GM12892 (cell line): ENCODE measurements around the gene HTRA3.

Source experiments
- DNase-seq: peaks from one replicate; pipeline ENCODE4 v3.0.0; 2011; ENCODE audit not compliant: insufficient read length
- FAIRE-seq: peaks from 2 replicates; lab custom pipeline; 2011; peaks lifted over from hg19 to GRCh38; lab: Jason Lieb, UNC
- POLR2A ChIP-seq: IDR thresholded peaks from 2 replicates; pipeline ENCODE4 v1.6.1; 2011; ENCODE audit warnings: low read depth, low read length, control low read depth
- POLR2AphosphoS5 ChIP-seq: IDR thresholded peaks from 2 replicates; pipeline ENCODE4 v1.6.1; 2011; ENCODE audit warnings: low read depth, low read length, control low read depth
- TAF1 ChIP-seq: IDR thresholded peaks from 2 replicates; pipeline ENCODE4 v1.6.1; 2011; ENCODE audit warnings: low read depth, mild to moderate bottlenecking, control low read depth, low read length, borderline replicate concordance

The HTRA3 gene

DNA sequence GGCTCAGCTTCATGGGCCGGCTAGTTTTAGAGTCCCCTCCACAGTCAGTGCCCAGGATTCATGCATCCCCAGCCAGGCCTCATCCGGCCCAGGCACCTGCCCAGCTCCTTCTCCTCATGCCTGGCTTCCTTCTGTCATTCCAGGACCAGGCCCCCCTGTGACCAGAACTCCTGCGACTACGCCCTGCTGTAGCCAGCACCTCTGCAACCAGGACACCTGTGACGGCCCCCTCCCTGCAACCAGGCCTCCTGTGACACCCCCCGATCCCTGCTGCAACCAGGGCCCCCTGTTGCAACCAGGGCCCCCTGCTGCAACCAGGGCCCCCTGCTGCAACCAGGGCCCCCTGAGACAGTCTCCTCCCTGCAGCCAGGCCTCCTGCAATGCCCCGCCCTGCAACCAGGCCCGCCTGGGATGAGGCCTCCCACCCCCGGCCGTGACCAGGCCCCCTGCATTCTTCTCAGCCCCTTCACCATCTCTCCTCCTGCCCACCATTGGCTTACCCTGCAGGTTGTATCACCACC lies 46.8 kb downstream of the HTRA3 start:
- DNase-seq, result no peak
- FAIRE-seq, result no peak
- TF ChIP-seq TAF1, result no peak
- TF ChIP-seq POLR2AphosphoS5, result no peak
- TF ChIP-seq POLR2A, result no peak

DNA sequence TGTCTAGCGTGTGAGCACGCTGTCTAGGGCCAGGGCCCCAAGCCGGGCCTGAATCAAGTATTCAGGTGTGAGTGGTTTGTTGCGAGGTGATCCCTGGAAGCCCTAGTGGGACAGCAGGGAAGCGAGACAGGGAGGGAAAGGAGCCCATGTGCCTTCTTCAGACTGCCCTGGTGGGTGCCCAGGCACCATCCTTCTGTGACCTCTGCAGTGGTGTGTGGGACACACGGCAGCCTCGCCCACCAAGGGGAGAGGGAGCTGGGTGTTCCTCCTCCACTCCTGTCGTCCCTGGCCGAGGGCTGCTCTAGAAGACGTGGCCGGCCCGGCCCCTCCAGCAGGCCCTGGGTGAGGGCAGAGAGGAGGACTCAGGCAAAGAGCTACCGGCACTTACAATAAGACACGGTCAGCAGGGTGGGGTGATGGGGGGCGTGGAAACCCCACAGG lies 47.4 kb downstream of the HTRA3 start:
- no peak for DNase-seq

DNA sequence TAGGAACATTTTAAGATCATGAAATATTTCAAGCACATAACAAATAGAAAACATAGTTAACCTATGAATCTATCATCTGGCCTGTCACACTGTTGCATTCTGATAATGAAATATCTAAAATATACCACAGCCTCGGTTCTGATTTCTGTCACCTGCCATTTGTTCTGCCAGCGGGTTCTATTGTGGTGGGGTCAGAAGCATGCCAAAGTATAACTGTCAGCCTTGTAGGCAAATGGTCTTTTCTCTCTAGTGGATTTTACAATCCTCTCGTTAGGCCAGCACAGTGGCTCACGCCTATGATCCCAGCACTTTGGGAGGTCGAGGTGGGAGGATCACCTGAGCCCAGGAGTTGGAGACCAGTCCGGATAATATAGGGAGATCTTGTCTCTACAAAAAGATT lies 47.9 kb downstream of the HTRA3 start:
- TF ChIP-seq POLR2AphosphoS5 (no peak), TAF1 (no peak), POLR2A (no peak)
- DNase-seq (no peak), FAIRE-seq (no peak)

More for the DNA sequence above, 47.4 kb downstream of the HTRA3 start:
- TF ChIP-seq TAF1 (no peak), POLR2AphosphoS5 (no peak), POLR2A (no peak)
- FAIRE-seq, result no peak

DNA sequence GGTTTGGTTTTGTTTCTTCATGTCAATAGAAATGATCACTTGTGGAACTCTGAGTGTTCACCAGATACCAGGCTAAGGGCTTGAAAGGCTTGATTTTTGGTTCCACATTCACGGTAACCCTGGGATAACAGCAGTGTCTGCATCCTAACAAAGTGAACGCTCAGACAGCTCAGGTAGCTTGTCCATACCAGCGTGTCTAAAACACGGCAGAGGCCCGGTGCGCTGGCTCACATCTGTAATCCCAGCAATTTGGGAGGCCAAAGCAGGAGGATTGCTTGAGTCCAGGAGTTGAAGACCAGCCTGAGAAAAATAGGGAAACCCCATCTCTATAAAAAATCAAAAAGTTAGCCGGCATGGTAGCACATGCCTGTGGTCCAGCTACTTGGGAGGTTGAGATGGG lies 49.0 kb downstream of the HTRA3 start:
- no peak for TF ChIP-seq POLR2AphosphoS5
- no peak for TF ChIP-seq TAF1
- TF ChIP-seq POLR2A, result no peak
- FAIRE-seq (no peak), DNase-seq (no peak)

DNA sequence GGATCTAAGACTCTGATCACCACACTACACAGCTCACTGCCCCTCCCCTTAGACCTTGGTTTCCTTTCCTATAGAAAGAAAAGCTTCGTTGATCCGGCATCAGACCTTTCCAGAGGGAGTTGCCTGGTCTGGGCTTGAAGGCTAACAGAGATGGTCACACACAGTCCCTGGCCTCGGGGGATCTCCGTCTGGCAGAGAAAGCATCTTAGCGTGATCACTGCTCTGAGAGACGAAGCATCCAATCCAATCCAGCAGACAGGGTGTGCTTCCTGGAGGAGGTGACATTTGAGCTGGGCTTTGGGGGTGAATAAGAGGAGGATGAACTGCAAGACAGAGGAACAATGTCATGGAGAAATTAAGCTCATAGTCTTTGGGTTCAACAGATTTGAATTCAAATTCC lies 49.5 kb downstream of the HTRA3 start:
- no peak for DNase-seq
- TF ChIP-seq POLR2AphosphoS5 (no peak), TAF1 (no peak), POLR2A (no peak)
- FAIRE-seq, result no peak

DNA sequence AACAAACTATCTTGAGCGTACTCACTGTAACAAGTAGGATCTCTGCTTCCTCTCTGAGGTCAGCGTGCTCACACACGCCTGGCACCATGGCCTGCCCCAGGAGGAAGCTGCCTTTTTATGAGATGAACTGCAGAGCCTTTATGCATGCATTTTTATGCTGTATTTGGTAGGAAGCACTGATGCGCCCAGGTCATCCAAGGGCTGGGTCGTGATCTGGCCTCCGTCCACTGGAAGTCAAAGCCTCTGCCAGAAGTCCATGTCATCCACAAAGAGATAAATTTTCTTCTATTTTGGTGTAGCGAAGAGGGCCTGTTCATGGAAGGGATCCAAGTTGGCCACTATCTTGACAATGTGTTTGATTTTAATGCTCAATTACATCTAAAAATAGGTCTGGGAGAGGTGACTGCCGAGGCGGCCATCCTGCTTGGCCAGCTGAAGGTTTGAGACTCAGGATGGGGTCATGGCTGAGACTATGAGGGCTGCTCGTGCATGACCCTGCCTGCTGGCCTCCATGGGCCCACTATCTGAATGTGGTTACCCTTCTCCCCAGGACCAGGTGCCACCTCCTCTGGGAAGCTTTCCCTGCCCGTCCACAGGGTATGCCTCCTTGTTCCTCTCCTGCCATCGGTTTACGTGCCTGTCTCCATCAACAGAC lies 50.3 kb downstream of the HTRA3 start:
- no peak for FAIRE-seq
- TF ChIP-seq POLR2AphosphoS5 (no peak), POLR2A (no peak), TAF1 (no peak)
- no peak for DNase-seq

DNA sequence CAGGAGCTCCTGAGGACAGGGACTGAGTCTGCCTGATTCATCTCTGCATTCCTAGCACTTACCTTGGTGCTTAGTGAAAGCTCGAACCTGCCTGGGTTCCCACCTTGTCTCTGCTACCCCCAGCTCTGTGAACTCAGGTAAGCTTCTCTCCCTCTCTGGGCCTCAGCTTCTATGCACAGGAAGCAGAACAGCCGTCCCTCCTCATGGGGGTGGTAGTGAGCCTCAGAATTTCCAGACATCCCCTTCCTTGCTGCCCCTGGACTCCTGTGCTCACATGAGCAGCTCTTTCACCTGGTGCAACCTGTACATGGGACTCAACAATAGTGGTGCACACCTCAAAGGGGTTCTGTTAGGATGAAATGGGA lies 50.8 kb downstream of the HTRA3 start:
- no peak for TF ChIP-seq POLR2A
- no peak for TF ChIP-seq TAF1
- TF ChIP-seq POLR2AphosphoS5, result no peak
- no peak for DNase-seq
- no peak for FAIRE-seq

DNA sequence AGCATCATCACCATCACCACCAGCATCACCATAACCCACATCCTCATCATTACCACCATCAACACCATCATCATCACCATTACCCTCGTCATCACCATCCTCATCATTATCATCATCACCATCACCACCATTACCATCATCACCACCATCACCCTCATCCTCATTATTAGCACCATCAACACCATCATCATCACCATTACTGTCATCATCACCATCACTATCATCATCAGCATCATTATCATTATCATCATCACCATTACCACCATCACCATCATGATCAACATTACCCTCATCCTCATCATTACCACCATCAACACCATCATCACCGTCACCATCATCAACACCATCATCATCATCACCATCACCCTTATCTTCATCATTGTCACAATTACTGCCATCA lies 51.7 kb downstream of the HTRA3 start:
- DNase-seq (no peak), FAIRE-seq (no peak)
- TF ChIP-seq POLR2AphosphoS5 (no peak), TAF1 (no peak), POLR2A (no peak)

DNA sequence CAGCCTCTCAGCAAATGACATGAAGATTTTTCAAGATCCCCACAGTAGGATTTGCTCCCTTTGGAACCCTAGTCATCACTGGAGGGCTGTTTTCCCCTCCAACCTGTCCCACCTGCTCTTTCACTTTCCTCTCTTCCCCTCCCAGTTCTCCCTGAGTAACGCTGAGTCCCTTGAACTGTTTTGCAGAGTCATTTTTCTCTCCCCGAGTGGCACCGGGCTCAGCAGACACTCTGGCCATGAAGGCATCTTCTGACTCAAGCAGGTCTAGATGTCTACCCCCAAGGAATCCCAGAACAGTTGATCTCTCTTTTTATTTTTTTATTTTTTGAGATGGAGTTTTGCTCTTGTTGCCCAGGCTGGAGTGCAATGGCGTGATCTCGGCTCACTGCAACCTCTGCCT lies 52.2 kb downstream of the HTRA3 start:
- no peak for TF ChIP-seq POLR2A
- no peak for TF ChIP-seq POLR2AphosphoS5
- TF ChIP-seq TAF1, result no peak
- FAIRE-seq (no peak), DNase-seq (no peak)

DNA sequence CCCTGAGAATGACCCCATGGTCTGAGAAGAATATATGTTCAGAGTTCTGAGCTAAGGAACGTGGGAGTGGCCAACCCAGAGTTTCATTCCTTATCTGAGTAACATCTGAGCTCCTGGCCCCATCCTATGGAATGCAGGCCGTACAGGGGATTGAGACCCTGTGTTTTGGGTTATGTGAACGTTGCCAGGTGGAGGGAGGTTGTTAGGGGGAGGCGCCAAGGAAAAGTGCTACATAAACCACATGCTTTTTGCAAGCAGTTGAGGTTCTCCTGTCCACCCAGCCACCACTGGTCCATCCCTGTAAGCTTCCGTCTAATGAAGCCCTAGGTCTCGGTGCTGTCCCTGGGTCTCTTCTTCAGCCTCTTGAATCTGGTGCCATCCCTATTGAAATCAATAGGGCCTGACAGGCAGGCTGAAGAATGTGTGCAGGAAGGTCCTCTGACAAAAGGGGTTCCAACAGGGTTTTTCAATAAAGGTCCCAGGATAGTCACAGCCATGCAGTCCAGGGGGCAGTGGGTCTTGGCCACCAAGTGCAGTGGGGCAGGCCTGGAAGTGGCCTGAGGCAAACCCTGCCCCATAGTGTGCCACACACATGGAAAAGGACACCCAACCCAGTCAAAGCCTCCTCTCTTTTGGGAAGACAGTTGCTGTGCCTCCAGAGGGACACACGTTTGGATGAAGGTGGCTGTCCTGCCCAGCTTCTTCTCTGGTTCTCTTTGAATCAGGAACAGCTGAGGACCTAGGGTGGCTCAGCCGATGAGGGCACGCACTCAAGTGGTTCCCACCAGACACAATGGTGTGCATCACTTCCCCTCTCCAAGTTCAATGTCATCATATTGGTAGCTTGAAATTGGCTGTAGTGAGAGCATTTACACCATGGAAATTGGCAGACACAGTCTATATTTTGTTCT lies 53.5 kb downstream of the HTRA3 start:
- FAIRE-seq, result no peak
- TF ChIP-seq POLR2AphosphoS5 (no peak), POLR2A (no peak), TAF1 (no peak)
- no peak for DNase-seq

DNA sequence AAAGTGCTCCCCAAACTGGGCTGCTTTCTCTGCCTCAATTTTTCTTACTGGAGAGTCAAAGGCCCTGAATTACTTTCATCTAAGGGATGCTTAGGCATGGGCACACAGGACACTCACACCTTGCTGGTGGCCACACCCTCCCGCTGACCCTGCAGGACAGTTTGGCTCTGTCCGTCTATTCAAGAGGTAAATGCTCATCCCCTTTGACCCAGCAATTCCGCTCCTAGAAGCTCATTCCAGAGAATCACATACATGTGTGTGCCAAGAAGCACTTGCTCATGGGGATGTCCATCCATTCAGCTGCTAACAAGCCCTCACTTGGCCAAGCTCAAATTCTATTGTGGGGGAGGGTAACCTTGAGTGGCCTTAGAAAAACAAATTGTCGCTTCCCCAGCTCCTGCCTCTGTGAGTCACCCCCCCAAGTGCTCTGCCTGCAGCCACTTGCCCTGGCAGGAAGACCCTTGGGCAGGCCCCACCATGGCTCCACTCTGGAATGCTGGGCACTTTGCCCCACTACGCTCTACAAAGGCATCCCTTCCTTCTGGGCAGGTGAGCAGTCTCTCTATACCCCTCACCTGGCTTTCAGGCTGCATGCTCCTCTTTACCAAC lies 54.5 kb downstream of the HTRA3 start:
- DNase-seq (no peak), FAIRE-seq (no peak)

More for the DNA sequence above, 54.5 kb downstream of the HTRA3 start:
- TF ChIP-seq POLR2AphosphoS5 (no peak), TAF1 (no peak), POLR2A (no peak)
